Heart left ventricle (tissue), 13 donors: ENCODE measurements around the gene SHISA5.
"Not testable (repeated sequence)": the region's sequence is repeated elsewhere in the genome, so short reads cannot be mapped to it uniquely, and the experiment has no call there.

Experiments
- POLR2A ChIP-seq, 2 donors: fragments of 450-650 bp; IDR thresholded peaks; one replicate each; pipeline ENCODE4 v1.6.1; 2017; ENCODE audit warnings: antibody characterized with exemption in 2 of 2, mild to moderate bottlenecking in 2 of 2, moderate library complexity in 2 of 2
- TF ChIP-seq, protein P1 (sequence below), 12 donors: fragments of 200-600 bp; sonication (generic) in 4 of 12; IDR thresholded peaks; one replicate each; pipeline versions ENCODE4 v1.5.0 to v1.8.0; 2018 to 2022; ENCODE audit warnings: antibody characterized with exemption in 12 of 12, mild to moderate bottlenecking in 5 of 12
- donor health status: ischemic (EF 13 %, LVEDD 7.1; RV severe dilation, severe dysfunction).
- donor health status: DM: no; HTN: yes; CAD: no.
- donor health status: DM: no; HTN: no; CAD: no.
- donor health status: ischemic (EF 25% LVEDD 6.9; RV normal size, moderate dysfunction).
- donor health status: ischemic (EF 25% LVEDD 5.7; RV mildly dilated, moderate dysfunction).
- donor health status: ischemic (EF 35%, LVEDD 5.7; RV mildly dilated, moderate dysfunction).
- donor health status: nonischemic (EF 11% LVEDD 7.7; RV severe dilation, severe dysfunction).
- donor health status: DM: yes; HTN: yes; CAD: no.
- donor health status: PGD.
- donor health status: ischemic (EF 29% LVEDD 5.4; RV normal size, mild dysfunction).
- donor health status: nonischemic (EF 23%, LVEDD 6.1; RV moderate dilation, normal function).

DNA sequence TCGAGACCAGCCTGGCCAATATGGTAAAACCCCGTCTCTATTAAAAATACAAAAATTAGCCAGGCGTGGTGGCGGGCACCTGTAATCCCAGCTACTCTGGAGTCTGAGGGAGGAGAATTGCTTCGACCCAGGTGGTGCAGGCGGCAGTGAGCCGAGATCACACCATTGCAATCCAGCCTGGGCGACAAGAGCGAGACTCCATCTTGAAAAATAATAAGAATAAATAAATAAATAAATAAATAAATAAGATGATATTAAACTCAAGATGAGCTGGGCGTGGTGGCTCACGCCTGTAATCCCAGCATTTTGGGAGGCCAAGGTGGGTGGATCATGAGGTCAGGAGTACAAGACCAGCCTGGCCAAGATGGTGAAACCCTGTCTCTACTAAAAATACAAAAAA lies 23.1 kb downstream of the SHISA5 start:
- not testable (repeated sequence) for TF ChIP-seq POLR2A (IDR thresholded peaks at IDR 0.05)
- TF ChIP-seq, protein P1, sequence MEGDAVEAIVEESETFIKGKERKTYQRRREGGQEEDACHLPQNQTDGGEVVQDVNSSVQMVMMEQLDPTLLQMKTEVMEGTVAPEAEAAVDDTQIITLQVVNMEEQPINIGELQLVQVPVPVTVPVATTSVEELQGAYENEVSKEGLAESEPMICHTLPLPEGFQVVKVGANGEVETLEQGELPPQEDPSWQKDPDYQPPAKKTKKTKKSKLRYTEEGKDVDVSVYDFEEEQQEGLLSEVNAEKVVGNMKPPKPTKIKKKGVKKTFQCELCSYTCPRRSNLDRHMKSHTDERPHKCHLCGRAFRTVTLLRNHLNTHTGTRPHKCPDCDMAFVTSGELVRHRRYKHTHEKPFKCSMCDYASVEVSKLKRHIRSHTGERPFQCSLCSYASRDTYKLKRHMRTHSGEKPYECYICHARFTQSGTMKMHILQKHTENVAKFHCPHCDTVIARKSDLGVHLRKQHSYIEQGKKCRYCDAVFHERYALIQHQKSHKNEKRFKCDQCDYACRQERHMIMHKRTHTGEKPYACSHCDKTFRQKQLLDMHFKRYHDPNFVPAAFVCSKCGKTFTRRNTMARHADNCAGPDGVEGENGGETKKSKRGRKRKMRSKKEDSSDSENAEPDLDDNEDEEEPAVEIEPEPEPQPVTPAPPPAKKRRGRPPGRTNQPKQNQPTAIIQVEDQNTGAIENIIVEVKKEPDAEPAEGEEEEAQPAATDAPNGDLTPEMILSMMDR (IDR thresholded peaks at IDR 0.05), result not testable (repeated sequence)
